Hematopoietic multipotent progenitor cell treated with erythropoietin and hydrocortisone succinate and interleukin-3 and kit ligand, for 8 days (in vitro differentiated cells): ENCODE results near the gene CTNNAL1.

ENCODE experiments used
- DNase-seq: peaks from one replicate; pipeline ENCODE4 v3.0.0-alpha.2; 2015

Gene CTNNAL1

DNA sequence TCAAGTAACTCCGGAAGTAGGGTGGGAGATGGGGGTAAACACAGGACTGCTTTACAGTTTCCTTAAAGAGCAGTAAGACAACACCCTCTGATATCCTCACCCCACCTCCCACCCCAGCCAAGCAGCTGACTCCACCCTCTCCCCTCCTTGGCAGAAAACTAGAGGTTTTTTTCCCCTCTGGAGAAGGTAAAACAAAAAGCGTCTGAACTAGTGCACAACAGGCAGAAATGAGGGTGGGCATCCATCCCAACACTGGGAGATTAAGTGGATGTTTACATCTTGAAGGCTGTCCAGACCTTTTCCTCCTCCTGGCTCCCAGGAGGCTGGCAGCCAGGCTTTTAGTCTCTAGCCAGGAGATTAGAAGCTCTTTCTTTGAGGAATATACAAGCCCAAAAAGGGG, 13.9 kb upstream of the CTNNAL1 start:
- no peak for DNase-seq

DNA sequence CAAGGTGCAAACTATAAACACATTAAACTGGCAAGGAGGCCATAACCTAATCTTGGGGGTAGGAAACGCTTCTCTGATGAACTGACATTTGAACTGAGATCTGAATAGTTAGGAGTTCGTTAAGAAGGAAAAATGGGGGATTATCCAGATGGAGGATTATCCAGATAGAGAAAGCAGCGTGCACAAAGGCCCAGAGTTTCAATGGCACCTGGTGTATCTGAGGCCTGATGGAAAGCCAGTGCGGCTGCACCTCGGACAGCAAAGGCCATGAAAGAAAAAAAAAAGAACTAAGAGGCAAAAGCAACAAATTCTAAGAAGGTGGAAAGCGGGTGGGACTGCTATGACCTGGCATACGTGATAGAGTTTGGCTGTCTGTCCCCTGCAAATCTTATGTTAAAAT, 13.0 kb upstream of the CTNNAL1 start:
- DNase-seq, result no peak

DNA sequence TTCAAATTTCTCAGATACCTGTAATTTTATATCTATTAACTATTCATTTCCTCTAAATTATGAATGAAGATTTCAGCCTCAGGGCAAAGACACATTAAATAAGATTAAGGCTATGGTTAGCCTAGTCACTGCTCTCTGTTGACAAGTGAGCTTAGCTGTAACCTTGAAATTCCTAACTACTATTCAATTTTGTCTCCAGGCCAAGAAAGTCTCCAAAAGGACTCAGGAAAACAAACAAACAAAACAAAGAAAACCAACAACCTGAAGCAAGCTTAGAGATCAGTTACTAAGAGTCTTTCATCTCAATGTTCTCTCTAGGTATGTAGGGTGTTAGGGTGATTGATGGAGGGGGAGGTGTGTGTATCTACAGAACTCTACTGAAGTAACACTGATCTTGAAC, 9.6 kb upstream of the CTNNAL1 start:
- no peak for DNase-seq

DNA sequence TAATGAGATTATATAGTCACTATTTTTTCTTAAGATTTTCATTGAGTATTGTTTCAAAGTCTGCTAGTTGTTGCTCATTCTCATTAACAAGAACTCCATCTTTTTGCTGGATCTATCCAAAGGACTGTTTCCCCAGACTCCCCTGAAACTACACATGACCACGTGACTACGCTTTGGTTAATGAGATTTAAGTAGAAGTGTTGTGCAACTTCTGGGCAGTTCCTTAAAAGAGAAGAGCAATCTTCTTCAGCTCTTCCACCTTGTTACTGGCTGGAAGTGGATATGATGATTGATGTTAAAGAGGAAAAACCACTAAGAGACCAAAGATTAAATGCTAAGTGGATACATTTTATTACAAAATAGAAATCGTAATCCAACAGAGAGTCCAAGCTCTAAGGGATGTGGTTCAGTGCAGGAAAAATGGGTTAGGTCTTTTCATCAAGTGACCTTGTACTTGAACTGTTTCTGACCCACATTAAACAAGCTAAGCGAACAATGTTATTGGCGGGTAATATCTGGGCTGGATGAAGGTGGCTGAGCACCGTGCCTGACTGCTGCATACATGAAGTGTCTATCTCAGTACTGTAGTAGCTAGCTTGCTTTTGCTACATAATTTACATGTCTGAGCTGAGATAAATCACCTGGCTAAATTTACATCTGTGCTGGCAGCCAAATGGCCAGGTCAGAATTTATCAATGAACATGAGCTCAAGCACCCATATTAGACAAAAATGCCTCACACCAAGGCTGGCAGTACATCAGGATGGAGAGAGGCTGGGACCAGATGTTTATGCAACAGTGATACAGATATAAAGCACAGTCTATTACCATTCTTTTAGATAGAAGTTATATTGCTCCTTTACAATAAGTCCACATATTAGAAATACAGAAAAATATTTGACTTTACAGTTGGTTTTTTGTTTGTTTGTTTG, 7.5 kb upstream of the CTNNAL1 start:
- no peak for DNase-seq

DNA sequence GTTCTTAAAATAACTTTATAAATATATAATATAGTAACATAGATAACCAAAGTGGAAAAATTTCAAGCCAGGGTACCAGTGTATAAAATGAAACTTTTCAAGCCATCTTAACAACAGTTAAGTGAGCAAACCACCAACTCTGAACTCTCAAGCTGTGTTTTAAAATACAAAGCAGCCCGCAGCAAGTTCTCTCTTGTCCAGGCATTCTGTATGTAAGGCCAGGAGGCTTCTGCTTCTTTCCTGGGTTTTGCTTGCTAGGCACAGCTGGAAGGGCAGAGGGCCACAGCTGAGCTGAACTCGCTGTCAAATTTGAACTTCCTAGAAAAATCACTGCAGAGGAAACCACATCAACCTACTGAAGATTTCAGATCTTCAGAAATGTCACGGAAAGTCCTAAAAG, 6.8 kb upstream of the CTNNAL1 start:
- no peak for DNase-seq

DNA sequence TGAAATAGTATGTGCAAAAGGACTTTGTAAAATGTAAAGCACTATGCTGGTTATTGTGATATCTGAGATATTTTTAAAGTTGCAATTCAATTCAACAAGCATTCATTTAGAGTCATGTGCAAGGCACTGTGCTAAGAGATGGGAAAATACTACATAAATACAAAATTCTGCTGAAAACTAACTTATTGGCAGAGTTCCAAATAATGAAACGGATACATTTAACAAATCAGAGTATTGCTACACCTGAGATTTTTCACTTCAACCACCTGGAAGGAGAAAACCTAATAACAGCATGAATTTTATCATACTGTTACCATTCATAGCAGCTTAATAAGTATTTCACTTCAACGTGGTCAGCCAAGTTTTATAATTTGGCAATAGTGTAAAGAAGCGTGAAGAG, 6.1 kb upstream of the CTNNAL1 start:
- DNase-seq, result no peak

DNA sequence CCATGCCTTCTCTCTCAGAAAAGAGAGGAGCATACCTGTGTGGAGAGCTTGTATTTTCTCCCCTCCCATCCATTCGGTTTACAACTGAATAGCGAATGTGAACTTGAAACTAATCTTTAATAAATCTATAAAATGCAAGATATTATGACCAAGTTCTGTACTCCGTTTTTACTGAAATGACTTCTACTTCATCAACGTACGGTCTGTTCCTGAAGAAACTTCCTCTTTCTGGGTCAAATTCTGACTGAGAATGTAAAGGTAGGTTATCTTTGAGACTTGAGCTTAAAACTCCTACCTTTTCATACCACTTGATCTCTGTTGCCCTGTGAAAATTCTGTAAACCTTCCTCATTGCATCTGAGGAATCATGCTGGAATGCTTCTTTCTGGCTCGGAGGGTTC, 4.2 kb upstream of the CTNNAL1 start:
- no peak for DNase-seq

DNA sequence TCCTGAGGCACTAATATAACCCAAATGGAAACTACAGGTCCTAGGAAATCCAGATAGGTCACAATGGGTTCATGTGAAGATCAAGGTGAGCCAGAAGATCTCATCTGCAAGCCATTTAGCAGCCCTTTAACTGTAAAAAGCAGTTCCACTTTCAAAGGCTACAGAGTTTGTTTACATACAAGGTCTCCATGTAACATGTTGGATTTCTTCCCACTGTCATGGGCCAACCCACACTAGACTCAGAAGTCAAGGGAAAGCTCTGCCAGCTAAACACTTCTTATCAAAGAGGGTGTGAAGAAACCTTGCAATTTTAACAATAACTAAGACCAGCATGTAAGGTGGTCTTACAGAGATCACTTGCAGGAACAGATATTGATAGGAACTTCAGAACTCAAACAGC, 3.8 kb upstream of the CTNNAL1 start:
- no peak for DNase-seq

DNA sequence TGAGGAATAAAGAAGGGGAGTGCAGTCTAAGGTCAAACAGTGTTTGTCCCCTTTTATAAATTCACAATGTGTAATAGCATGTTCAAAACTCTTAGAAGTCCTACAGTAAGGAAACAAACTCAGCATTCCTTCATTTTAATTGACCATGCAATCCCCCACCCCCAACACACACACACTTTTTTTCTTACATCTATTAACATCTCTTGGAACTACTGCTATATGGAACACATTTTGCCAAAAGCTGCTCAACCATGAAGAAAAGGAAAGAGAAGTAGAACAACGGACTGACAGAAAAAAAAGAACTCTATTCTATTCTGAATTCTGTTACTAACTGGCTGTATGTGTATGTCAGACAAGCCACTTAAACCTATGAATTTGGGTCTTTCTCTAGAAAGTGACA, 2.8 kb upstream of the CTNNAL1 start:
- no peak for DNase-seq

DNA sequence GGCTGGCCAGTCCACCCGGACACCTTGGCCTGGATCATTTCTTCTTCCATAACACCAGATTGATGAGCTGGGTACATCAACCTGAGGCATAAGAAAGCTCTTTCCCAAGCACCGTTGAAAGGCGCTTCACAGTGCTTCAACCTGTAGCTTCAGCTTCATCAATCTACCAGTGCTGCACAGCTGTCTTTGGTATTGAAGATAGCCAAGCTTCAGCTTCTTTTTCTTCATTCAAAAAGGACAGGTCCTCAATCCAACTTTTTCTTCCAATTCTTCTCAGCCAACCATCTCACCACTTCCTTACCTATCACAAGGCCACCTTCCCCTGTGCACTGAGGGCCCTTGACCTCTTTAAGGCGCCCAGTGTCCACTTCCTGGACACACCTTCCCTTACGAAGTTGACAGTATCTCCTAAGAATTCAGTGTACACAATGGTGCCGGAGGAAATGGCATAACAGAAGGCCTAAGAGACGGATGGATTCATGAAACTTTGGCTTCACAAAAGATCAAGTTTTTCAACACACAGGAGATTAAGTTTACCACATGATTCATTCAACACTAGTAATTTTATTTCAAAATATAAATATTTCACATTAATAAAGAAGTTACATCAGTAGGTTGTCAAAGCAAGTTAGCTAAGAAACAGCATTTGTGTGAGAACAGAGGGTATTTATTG, 1.4 kb upstream of the CTNNAL1 start:
- no peak for DNase-seq

DNA sequence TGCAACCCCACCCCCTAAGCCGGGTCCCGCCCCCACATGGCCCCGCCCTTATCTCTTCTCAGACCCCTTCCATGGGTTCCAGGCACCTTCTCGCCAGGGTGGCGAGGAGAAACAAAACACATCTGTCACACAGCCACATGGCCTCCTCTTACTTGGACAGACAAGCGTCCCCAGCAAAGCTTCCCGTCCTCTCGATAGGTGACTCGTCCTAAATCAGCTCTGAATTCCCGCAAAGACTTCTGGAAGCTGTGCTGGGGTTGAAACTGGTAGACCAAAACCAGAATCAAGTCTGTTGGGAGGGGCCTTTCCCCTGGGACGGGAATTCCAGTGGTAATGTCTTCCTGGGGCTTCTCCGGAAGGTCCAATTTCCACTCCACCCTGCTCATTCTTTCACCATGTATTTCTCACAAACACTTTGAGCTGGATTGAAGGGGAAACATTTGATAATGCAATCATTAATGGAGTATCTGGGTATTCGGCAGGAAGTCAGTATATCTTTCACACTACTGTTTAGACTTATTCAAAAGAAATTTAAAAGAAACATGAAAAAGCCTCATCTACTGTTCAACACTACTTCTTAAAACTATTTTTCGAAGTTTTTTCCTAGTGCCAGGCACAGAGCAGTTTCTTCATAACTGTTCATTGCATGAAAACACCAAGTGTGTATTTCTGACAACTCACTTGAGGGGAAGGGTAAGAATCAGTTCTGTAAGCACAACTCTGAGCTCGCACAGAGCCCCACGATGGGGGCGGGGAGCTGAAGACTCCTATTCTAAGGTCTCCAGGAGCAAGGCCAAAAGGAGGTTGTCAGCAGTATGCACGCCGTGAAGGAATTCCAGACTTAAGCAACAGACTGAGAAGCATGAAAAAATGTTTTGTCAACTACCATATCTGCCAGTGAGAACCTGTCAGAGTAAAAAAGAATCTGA, 644 bp upstream of the CTNNAL1 start:
- DNase-seq, result no peak

DNA sequence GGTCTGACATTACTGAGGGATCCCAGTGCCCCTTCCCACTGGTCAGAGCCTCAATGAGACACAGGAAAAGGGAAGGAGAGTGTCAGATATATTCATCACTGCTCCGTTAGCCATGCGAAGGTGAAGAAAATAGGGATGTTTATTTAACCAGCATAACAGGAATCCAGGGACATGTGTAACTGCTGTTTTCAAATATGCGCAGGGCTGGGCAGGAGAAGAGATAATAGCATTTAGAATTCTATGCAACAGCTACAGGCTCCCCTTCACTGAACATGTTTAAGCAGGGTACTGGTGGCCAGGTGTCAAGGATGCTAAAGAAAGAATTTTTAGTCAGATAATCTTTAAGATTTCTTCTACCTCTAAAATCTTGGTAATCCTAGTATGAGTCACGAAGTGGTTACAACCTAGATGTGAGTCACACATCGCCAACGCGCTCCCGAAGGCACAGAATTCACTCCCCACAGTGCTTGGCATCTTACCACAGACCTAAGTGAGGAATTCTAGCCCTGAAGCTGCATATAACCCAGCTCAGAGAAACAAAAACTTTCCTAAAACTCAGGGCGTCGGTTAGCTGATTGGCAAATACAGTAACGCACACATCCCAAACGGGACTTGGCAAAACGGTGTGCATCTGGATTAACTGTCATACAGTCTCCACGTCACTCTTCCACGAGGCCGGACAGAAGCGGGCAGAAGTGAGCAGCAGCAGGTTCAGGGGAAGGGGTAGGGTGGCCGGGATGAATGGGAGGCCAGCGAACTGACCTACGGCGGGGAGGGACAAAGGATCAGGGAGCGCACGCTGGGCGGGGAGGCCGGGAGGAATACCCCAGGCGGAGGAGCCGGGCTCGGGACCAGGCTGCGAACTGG, 1.1 kb downstream of the CTNNAL1 start:
- DNase-seq, result peak; percentile 52

DNA sequence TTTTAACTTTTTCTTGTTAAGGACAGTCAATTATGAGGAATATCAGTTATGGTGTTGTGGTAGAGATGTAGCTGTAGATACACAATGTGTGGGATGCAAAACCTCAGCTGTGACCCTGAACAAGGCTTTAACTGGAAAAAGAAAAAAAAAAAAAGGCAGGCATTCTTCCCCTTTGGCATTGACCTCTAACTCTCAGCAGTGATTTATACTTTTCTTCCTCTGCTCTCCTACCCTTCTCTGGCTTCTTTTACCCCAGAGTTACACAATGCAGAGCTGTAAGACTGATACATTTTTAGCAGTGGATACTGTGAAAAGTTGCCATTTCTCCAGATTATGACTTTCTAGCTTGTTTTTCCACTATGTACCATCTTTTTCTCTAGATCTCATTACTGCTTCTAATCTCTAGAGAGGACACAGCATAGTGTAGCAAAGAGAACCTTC, 2.0 kb downstream of the CTNNAL1 start:
- DNase-seq, result no peak

DNA sequence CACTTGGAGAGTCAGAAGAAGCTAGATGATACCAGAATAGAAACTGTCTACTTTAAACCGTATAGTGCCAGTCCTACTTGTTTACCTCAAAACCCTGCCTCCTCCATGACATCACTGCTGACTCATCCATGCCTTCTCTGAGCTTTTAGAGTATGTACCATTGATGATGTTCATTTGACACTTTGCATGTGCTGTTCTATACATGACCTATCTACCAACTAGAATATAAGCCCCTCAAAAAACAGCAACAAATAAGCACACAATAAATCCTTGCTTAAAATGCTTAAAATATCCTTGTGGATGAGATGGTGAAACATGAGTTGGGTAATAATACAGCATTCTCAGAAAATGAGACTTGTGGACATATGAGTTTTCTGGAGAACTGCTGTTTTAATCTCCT, 2.6 kb downstream of the CTNNAL1 start:
- peak; percentile 72 for DNase-seq

DNA sequence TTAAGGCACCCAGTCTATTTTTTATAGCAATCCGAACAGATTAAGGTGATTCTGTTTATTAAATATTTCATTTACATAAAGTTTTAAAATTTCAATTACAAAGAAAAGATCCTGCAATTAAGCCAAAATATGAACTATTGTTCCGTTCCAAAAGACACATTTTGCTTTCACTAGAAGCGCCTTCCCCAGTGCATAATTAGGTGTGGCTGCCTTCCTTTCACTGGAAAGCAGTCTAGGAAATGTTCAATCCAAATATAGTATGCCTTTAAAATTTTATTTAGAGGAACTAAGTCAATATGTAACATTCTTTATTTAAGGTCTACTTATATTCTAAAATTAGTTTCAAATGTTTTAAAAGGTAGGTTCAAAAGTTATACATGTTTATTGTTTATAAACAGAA, 7.6 kb downstream of the CTNNAL1 start:
- DNase-seq, result no peak

DNA sequence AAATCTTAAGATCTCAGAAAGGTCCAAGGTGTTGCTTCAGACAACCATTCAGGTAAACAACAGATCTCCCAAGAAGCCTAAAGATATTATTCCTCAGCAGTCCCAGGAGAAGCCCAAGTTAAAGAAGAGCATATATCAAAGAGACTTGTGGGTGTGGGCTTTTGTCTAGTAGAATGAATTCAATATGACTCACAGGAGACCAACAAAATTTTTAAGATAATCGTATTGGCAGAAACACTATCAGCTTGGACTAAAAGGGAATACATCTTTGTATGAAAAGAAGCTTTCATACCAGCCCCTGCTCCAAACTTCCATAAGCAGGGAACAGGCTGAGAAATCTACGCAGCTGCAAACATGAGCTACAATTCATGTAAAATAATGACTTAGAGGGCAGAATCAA, 10.2 kb downstream of the CTNNAL1 start:
- no peak for DNase-seq

DNA sequence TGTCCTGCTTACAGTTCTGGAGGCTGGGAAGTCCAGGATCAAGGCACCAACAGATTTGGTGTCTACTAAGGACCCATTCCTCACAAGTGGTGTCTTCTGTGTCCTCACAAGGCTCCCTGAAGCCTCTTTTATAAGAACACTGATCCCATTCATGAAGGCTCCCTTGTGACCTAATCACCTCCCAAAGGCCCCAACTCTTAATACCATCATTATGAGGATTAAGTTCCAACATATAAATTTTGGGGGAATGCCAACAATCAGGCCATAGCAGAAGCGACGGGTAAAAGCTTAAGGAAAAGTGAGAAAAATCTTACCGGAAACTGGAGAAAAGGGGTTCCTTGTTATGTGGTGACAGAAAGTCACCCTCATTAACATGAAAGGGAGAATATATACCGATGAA, 11.2 kb downstream of the CTNNAL1 start:
- DNase-seq, result no peak

DNA sequence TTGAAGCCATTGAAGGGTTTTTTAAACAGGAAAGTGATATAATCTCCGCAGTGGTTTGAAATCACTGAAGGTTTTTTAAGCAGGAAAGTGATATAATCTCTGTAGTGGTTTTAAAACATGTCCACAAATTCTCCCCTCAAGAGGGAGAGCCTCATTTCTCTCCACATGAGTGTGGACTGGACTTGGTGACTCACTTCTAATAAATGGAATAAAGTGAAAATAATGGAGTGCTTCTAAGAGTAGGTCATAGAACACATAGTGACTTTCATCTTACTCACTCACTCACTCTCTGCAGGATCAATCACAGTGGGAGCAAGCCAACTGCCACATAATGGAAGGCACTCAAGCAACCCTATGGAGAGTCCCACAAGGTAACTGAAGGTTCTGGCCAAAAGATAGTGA, 12.0 kb downstream of the CTNNAL1 start:
- no peak for DNase-seq

DNA sequence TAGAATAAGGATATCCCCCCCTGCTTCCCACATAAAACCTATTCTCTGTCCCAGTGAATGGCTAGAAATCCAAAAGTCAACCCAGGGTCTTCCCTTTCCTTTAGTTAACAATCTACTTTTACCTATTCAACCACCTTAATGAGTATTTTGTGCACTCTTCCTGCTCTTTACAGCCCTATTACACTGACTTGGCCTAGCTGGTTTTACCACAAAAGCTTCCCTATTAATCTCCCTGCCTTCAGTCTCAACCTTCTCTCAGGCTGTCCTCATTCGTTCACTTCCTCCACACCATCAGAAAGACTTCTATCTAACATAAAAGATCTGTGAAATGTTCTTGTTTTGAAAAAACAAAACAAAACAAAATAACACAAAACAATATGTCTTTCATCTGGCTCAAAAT, 16.2 kb downstream of the CTNNAL1 start:
- DNase-seq, result no peak

DNA sequence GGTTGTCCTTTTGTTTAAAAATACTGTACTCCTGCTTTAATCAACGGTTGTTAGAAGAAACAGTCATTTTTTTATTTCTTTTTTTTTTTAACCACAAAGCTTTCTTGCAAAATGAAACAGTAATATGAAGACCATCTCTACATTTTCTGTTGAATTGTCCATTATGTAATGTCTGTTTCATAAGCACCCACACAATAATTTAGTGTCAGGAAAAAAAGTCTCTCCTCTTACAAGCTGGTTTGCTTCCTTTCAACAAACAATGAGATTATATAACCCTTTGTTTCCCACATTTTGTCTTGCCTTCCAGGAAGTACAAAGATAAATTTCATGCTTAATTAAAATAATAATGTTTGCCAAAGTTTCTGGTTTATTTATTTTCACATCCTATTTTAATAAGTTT, 16.7 kb downstream of the CTNNAL1 start:
- DNase-seq, result no peak

DNA sequence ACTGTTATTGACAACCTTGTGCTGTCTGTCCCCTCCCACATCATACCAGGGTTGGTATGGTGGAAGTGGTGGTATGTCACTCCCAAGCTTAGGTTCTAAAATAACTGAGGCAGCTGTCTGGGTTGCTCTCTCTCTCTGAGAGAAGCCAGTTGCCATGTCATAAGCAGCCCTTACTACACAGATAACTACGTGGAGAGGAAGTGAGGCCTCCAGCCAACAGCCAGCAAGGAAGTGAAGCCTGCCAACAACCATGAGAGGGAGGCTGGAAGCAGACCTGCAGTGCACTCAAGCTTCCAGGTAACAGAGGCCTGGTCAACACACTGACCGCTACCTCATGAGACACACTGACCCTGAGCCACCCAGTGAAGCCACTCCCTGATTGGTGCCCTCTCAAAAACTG, 18.6 kb downstream of the CTNNAL1 start:
- DNase-seq, result peak; percentile 41

DNA sequence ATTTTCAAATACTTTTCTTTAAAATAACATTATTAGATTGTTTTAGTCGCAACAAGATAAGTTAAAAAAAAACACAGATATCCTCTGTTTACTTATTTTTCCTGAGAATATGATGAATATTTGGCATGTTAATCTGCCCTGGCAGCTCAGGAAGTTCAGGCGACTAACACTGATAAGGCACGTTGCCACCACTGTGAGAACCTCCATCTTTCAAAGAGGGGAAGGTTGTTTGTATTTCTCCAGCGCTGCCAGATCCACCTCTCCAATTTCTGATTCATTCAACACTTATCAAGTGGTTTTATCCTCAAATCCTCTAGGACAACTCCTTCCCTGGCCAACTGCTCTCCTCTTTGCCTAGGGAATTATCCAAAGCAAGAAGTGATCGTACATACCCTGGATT, 21.8 kb downstream of the CTNNAL1 start:
- DNase-seq, result no peak
